Stimulated activated CD4-positive, alpha-beta T cell treated with anti-CD3 and anti-CD28 coated beads, TNF-alpha, amount 100 ng/mL, for 48 hours (primary cell): Measurements from ENCODE around the gene KCNAB1.

ENCODE experiments used
- DNase-seq, 3 donors: peaks; one replicate each; pipeline ENCODE4 v3.0.0-alpha.2; 2020; ENCODE audit warnings: low read depth in 3 of 3

KCNAB1 gene

GRCh38 chr3:156371701-156372100 is 251.3 kb downstream of the KCNAB1 start:
- DNase-seq: no peak

- DNase-seq: no peak
Measured at GRCh38 chr3:156373095-156373494, 252.7 kb downstream of the KCNAB1 start.

GRCh38 chr3:156373654-156374053 is 253.3 kb downstream of the KCNAB1 start:
- DNase-seq: no peak

GRCh38 chr3:156376199-156376598 is 255.8 kb downstream of the KCNAB1 start:
- DNase-seq: no peak

GRCh38 chr3:156377266-156377665 is 256.9 kb downstream of the KCNAB1 start:
- DNase-seq: no peak

GRCh38 chr3:156377718-156378117 is 257.3 kb downstream of the KCNAB1 start:
- DNase-seq: no peak

GRCh38 chr3:156378871-156379270 is 258.5 kb downstream of the KCNAB1 start:
- DNase-seq: no peak

GRCh38 chr3:156379327-156379726 is 258.9 kb downstream of the KCNAB1 start:
- DNase-seq: no peak

- DNase-seq: no peak
Measured at GRCh38 chr3:156381253-156381652, 260.9 kb downstream of the KCNAB1 start.

- DNase-seq: peak in 2 of 3 donors; percentile 2 to 6
Measured at GRCh38 chr3:156382458-156383346, 262.3 kb downstream of the KCNAB1 start.

- DNase-seq: no peak
Measured at GRCh38 chr3:156383441-156384025, 263.2 kb downstream of the KCNAB1 start.

GRCh38 chr3:156388497-156389448 is 268.4 kb downstream of the KCNAB1 start:
- DNase-seq: no peak

- DNase-seq: no peak
Measured at GRCh38 chr3:156389449-156389950, 269.1 kb downstream of the KCNAB1 start.

- no peak for DNase-seq
Measured at GRCh38 chr3:156390846-156391245, 270.5 kb downstream of the KCNAB1 start.

GRCh38 chr3:156395961-156396710 is 275.8 kb downstream of the KCNAB1 start:
- DNase-seq: no peak

- no peak for DNase-seq
Measured at GRCh38 chr3:156396851-156397250, 276.5 kb downstream of the KCNAB1 start.

- DNase-seq: no peak
Measured at GRCh38 chr3:156397534-156397933, 277.2 kb downstream of the KCNAB1 start.

- DNase-seq: no peak
Measured at GRCh38 chr3:156400062-156400461, 279.7 kb downstream of the KCNAB1 start.

GRCh38 chr3:156400735-156401134 is 280.4 kb downstream of the KCNAB1 start:
- DNase-seq: no peak

GRCh38 chr3:156404217-156404616 is 283.8 kb downstream of the KCNAB1 start:
- DNase-seq: no peak

GRCh38 chr3:156406393-156406792 is 286.0 kb downstream of the KCNAB1 start:
- no peak for DNase-seq
